ENCODE measurements around the gene PRKAG2.

DNA sequence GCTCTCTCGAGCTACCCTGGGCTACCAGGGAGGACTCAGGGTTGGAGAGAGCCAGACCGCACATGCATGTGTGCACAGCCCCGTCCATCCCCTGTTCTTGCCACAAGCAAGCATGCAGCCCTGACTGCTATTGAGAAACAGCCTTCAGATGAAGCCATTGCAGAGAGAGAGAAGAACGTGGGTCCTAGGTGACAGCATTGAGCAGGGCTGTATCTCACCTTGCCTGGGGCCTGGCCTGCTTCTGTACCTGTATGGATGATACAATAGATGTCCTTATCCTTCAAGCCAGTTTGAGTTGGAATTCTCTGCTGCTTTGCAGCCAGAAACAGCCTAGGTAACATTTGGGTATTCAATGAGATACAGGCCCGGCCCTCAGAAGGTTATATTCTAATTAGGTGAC lies 229.9 kb downstream of the PRKAG2 start:
- TF ChIP-seq, protein P1, sequence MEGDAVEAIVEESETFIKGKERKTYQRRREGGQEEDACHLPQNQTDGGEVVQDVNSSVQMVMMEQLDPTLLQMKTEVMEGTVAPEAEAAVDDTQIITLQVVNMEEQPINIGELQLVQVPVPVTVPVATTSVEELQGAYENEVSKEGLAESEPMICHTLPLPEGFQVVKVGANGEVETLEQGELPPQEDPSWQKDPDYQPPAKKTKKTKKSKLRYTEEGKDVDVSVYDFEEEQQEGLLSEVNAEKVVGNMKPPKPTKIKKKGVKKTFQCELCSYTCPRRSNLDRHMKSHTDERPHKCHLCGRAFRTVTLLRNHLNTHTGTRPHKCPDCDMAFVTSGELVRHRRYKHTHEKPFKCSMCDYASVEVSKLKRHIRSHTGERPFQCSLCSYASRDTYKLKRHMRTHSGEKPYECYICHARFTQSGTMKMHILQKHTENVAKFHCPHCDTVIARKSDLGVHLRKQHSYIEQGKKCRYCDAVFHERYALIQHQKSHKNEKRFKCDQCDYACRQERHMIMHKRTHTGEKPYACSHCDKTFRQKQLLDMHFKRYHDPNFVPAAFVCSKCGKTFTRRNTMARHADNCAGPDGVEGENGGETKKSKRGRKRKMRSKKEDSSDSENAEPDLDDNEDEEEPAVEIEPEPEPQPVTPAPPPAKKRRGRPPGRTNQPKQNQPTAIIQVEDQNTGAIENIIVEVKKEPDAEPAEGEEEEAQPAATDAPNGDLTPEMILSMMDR (IDR thresholded peaks at IDR 0.05) = no peak
- no peak for TF ChIP-seq ZFX (IDR thresholded peaks at IDR 0.05; ENCODE audit: borderline replicate concordance)
